ENCODE results near the gene CCSAP. TPM values are rescaled to one million over a fixed set of nuclear protein-coding genes. Genes with fewer than 3 reads are reported as not detected.

The CCSAP gene
- total RNA-seq, 1 donor from 2014 or later: 5.4 TPM

DNA sequence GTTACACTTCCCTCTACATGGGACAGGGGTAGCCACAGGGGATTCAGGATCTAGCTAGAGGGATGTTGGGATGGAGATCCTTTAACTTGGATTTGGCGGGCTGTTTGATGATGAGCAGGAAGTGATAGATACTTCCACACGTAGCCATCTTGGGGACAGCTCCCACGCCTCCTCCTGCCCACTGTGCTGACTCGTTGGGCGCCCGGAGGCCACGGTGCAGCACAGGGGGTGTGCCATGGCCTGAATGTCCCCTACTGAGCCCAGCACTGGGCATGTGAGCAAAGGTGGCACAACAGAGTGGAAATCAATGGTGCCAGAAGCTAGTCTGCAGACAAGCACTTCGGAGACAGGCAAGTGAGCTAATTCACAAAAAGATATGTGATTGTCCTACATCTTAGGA, 31.6 kb upstream of the CCSAP start:
- Mint-ChIP-seq H3K4me3 (ENCODE audit: unreplicated experiment) (no peak overlapping the region), H3K27ac (ENCODE audit: unreplicated experiment) (no peak overlapping the region), H3K9me3 (ENCODE audit: unreplicated experiment) (no peaks in the 10 kb centered on the region), H3K36me3 (ENCODE audit: unreplicated experiment) (no peaks in the 10 kb centered on the region), H3K4me1 (ENCODE audit: unreplicated experiment) (peaks cover 4% of the 10 kb centered on the region), H3K27me3 (ENCODE audit: unreplicated experiment) (peaks cover 3% of the 10 kb centered on the region)
- TF ChIP-seq, protein P1, sequence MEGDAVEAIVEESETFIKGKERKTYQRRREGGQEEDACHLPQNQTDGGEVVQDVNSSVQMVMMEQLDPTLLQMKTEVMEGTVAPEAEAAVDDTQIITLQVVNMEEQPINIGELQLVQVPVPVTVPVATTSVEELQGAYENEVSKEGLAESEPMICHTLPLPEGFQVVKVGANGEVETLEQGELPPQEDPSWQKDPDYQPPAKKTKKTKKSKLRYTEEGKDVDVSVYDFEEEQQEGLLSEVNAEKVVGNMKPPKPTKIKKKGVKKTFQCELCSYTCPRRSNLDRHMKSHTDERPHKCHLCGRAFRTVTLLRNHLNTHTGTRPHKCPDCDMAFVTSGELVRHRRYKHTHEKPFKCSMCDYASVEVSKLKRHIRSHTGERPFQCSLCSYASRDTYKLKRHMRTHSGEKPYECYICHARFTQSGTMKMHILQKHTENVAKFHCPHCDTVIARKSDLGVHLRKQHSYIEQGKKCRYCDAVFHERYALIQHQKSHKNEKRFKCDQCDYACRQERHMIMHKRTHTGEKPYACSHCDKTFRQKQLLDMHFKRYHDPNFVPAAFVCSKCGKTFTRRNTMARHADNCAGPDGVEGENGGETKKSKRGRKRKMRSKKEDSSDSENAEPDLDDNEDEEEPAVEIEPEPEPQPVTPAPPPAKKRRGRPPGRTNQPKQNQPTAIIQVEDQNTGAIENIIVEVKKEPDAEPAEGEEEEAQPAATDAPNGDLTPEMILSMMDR (IDR thresholded peaks at IDR 0.05): no peak
- DNase-seq (ENCODE audit: extremely low spot score, unreplicated experiment): peak; percentile 71

DNA sequence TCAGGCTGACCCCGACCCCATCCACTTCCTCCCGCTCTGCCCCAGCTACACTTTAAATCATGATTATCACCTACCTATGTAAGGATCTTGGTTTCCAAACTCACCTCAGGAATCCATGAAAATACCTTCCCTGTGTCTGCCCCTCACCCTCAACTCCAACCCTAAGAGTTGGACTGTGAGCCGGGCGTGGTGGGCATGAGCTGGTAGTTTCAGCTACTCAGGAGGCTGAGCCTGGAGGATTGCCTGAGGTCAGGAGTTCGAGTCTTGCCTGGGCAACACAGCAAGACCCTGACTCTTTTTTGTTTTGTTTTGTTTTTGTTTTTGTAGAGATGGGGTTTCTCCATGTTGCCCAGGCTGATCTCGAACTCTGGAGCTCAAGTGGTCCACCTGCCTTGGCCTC, 30.5 kb upstream of the CCSAP start:
- Mint-ChIP-seq H3K9me3 (ENCODE audit: unreplicated experiment) (no peaks in the 10 kb centered on the region), H3K4me1 (ENCODE audit: unreplicated experiment) (peaks cover 4% of the 10 kb centered on the region), H3K27me3 (ENCODE audit: unreplicated experiment) (peaks cover 3% of the 10 kb centered on the region), H3K4me3 (ENCODE audit: unreplicated experiment) (no peak overlapping the region), H3K27ac (ENCODE audit: unreplicated experiment) (no peak overlapping the region), H3K36me3 (ENCODE audit: unreplicated experiment) (no peaks in the 10 kb centered on the region)
- peak; percentile 59 for DNase-seq (ENCODE audit: extremely low spot score, unreplicated experiment)
- TF ChIP-seq, protein P1 (IDR thresholded peaks at IDR 0.05): no peak

DNA sequence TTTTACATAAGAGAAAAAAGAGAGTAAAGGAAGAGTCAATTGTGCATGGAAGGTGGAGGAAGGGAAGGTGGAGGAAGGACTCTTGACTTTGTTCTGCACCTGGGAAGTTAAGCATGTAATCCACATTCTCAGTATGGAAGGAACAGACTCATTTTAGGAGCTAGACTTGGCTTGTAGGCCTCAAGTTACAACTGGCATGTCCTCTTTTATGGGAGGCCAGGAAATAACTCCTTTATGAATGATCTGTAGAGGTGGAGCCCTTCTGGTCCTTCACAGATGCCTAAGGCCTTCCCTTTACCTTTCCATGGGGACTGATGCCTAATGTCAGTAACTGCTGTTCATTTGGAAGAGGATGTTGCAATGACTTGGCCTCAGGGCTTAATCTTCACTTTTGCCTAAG, 29.4 kb upstream of the CCSAP start:
- no peak overlapping the region for H3K4me3 Mint-ChIP-seq (ENCODE audit: unreplicated experiment)

DNA sequence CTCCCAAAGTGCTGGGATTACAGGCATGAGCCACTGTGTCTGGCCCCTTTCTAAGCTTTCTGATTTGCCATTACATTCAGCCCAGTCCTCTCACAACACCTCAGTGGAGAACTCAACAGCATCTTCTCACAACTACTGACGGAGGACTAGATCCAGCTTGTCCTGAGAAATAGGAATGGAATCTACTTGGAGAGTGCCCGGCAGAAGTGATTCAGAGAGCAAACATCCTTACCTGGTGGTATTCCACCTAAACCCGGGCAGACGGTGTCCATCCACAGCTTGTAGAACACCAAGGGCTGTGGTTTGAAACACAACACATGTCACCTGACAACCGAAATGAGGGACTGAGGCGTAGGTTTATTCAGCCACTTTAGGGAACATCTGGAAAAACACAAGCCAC, 28.8 kb upstream of the CCSAP start:
- TF ChIP-seq, protein P1 (IDR thresholded peaks at IDR 0.05): no peak
- H3K27ac Mint-ChIP-seq (ENCODE audit: unreplicated experiment): no peak overlapping the region
- no peaks in the 10 kb centered on the region for H3K36me3 Mint-ChIP-seq (ENCODE audit: unreplicated experiment)
- H3K27me3 Mint-ChIP-seq (ENCODE audit: unreplicated experiment): peaks cover 3% of the 10 kb centered on the region
- H3K4me3 Mint-ChIP-seq (ENCODE audit: unreplicated experiment): no peak overlapping the region
- H3K4me1 Mint-ChIP-seq (ENCODE audit: unreplicated experiment): peaks cover 4% of the 10 kb centered on the region
- no peaks in the 10 kb centered on the region for H3K9me3 Mint-ChIP-seq (ENCODE audit: unreplicated experiment)
- DNase-seq (ENCODE audit: extremely low spot score, unreplicated experiment): no peak

More for the DNA sequence above, 29.4 kb upstream of the CCSAP start:
- no peaks in the 10 kb centered on the region for H3K36me3 Mint-ChIP-seq (ENCODE audit: unreplicated experiment)
- H3K4me1 Mint-ChIP-seq (ENCODE audit: unreplicated experiment): peaks cover 4% of the 10 kb centered on the region
- H3K27ac Mint-ChIP-seq (ENCODE audit: unreplicated experiment): no peak overlapping the region
- TF ChIP-seq, protein P1 (IDR thresholded peaks at IDR 0.05): no peak
- peaks cover 3% of the 10 kb centered on the region for H3K27me3 Mint-ChIP-seq (ENCODE audit: unreplicated experiment)
- no peak for DNase-seq (ENCODE audit: extremely low spot score, unreplicated experiment)
- no peaks in the 10 kb centered on the region for H3K9me3 Mint-ChIP-seq (ENCODE audit: unreplicated experiment)

DNA sequence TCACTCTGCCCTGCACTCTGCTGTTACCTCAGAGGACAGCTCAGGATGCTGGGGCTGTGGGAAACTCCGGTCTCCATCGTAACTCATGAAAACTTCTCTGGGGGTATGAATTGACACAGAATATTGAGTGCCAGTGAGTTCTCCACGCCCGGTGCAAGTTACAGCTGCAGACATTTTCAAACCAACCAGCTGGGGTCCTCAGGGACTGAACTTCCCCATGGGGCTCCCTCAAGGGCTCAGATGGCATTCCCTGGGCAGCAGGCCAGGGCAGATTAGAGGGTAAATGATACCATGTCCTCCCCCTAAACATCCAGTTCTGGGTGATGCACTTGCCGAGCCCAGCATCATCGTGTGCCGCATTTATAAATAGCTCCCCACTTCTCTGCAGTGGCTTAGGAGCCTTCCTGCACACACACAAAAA, 27.8 kb upstream of the CCSAP start:
- Mint-ChIP-seq H3K36me3 (ENCODE audit: unreplicated experiment) (no peaks in the 10 kb centered on the region), H3K4me1 (ENCODE audit: unreplicated experiment) (peaks cover 4% of the 10 kb centered on the region), H3K9me3 (ENCODE audit: unreplicated experiment) (no peaks in the 10 kb centered on the region), H3K27me3 (ENCODE audit: unreplicated experiment) (peaks cover 6% of the 10 kb centered on the region), H3K27ac (ENCODE audit: unreplicated experiment) (no peak overlapping the region), H3K4me3 (ENCODE audit: unreplicated experiment) (no peak overlapping the region)
- TF ChIP-seq, protein P1 (IDR thresholded peaks at IDR 0.05): no peak
- peak; percentile 54 for DNase-seq (ENCODE audit: extremely low spot score, unreplicated experiment)

Measured in osteocyte (in vitro differentiated cells).